ENCODE data around the gene LYRM4. TPM values are rescaled to one million over a fixed set of nuclear protein-coding genes. Genes with fewer than 3 reads are reported as not detected.
A peak's percentile ranks its signal among the peaks of the same experiment; 100 is the strongest.

The LYRM4 gene
- total RNA-seq, 8 experiments from 2014 or later: 25.8 to 38.4 (median 32.7) TPM

DNA sequence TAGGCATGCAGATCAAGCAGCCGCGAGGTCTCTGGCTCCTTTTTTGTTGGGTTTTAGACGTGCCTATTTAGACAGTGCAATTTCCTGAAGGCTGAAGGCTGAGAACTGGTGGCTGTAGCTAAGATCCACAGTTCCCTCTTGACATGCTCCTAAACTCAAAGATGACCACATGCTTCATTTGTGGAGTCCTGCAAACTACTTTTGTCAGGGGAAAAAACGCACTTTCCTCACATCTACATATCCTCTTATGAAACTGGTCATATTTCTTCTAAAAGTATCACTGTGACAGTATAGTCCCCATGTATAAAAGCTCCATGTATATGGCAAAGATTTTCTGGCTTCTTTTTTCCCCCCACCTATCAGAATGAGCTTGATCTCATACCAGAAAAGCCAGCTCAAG lies 30.7 kb downstream of the LYRM4 start:
- H3K4me1 ChIP-seq (replicated peaks in 1 of 2): peaks cover 0 to 3% of the 10 kb centered on the region in 2 donors
- no peak overlapping the region for H3K27ac ChIP-seq
- 43 to 100% (median 90%) methylated on average over 1 to 4 of the region's 4 CpGs; no CpG with 5 or more reads in 4 of the 10 experiments for WGBS, 10 experiments
- no peak for ATAC-seq (replicated peaks in 6 of 8)
- in situ Hi-C loops (cut with MboI; ENCODE audit: low pct_unique_long_range_greater_than_20kb in 2 of 9, low sequenced_read_pairs in 9 of 9, unreplicated experiment in 9 of 9): no loop called here
- no peak overlapping the region for H3K4me3 ChIP-seq

DNA sequence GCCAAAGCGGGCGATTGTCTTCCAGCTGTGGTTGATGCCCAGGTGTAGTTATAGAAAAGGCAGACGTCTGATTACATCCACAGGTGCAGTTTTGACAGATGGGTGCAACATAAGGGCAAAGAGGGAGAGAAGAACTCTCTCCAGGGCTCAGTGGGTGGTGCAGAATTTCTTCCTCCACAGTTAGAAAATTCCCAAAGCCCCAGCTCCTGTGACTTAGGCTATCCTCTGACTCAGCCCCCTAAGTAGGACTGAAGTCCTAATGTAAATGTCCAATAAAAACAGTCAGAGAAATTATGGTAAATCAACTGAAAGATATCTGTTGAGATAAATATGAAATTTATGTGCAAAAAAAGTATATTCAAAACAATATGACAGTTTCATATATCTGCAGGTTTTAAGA lies 31.4 kb downstream of the LYRM4 start:
- in situ Hi-C loops (cut with MboI; ENCODE audit: low pct_unique_long_range_greater_than_20kb in 2 of 9, low sequenced_read_pairs in 9 of 9, unreplicated experiment in 9 of 9): no loop called here
- Histone ChIP-seq H3K4me3 (no peak overlapping the region), H3K4me1 (replicated peaks in 1 of 2) (peaks cover 0 to 3% of the 10 kb centered on the region in 2 donors), H3K27ac (no peak overlapping the region)
- WGBS, 10 experiments: 96 to 100% (median 100%) methylated on average over 2 to 3 of the region's 3 CpGs; no CpG with 5 or more reads in 5 of the 10 experiments
- ATAC-seq (replicated peaks in 6 of 8): no peak

DNA sequence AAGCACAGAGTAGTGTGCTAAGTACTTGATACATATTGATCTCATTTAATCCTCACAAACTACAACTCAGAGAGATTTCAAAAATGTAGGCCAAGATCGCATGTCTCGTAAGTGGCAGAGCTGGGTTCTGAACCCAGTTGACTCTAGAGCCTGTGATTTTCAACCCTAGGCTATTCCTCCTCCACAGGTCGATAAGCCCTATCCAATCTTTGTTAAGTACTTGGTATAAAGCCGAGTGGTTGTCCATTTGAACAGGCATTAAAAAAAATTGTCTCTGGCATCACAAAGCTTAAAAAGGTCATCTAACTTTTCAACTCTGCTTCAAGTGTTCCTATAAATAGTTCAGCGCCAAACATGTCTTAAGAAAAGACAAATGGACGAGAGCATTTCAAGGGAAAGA lies 37.4 kb downstream of the LYRM4 start:
- in situ Hi-C loops (cut with MboI; ENCODE audit: low pct_unique_long_range_greater_than_20kb in 2 of 9, low sequenced_read_pairs in 9 of 9, unreplicated experiment in 9 of 9): loop anchor here in 1 of 9 experiments (25.0 kb wide), 1 partner anchor 161 kb away; no protein-coding TSS in a partner anchor
- Histone ChIP-seq H3K27ac (no peak overlapping the region), H3K4me3 (no peak overlapping the region), H3K4me1 (replicated peaks in 1 of 2) (no peaks in the 10 kb centered on the region)
- 65 to 100% (median 93%) methylated on average over 1 to 6 of the region's 6 CpGs for WGBS, 10 experiments
- no peak for ATAC-seq (replicated peaks in 6 of 8)

DNA sequence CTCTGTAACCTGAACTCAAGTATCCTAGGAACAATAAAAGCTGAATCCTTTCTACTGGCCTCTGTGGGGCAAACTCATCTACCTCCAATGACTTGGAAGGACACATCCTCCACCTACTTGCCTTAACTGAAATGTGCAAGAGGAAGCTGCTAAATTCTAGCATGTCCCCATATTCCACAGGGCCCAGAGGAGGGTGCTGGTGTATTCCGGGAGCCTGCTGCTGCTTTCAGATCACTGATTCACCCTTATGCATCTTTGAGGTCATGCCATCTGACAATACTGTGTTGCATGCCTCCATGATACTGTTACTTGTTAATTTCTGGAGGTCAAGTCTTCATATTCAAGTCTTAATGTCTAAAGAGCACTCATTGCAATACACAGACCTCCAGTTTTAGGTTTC lies 40.3 kb downstream of the LYRM4 start:
- ATAC-seq (replicated peaks in 6 of 8): peak in 1 of 8 experiments; percentile 72
- H3K4me1 ChIP-seq (replicated peaks in 1 of 2): peaks cover 0 to 4% of the 10 kb centered on the region in 2 donors
- no peak overlapping the region for H3K27ac ChIP-seq
- H3K4me3 ChIP-seq: no peak overlapping the region
- 40 to 100% (median 95%) methylated on average over 1 of the region's 1 CpG; no CpG with 5 or more reads in 6 of the 10 experiments for WGBS, 10 experiments
- in situ Hi-C loops (cut with MboI; ENCODE audit: low pct_unique_long_range_greater_than_20kb in 2 of 9, low sequenced_read_pairs in 9 of 9, unreplicated experiment in 9 of 9): loop anchor here in 1 of 9 experiments (25.0 kb wide), 1 partner anchor 158 kb away; no protein-coding TSS in a partner anchor

DNA sequence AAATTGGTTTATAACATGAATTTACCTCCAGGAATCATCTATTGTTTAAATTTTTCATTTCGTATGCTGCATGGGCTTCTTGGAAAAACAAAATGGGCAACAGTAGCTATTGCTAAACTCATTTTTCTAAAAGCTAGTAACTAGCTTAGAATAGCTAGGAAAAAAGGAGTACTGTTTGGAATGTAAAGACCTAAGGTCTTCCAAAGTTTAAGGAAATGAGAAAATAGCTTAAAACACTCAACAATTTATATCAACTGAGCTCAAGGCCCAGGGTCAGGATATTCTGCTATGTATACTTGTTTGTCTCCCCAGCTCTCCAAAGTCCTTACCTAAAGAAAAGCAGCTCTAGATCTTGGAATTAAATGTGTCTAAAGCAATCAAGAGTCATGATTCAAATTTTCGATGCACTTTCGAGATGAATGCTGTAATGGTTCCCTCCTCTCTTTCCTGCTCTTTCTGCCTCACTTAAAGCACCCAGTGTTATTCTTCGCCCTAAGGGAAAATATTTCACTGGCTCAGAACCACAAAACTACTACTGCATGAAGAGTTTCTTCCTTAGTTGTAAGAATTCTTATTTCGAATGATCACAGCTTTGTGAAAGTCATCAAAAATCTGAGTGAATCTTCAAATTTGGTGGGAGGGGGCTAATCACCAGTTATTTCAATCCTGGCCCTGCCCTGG lies 41.6 kb downstream of the LYRM4 start:
- in situ Hi-C loops (cut with MboI; ENCODE audit: low pct_unique_long_range_greater_than_20kb in 2 of 9, low sequenced_read_pairs in 9 of 9, unreplicated experiment in 9 of 9): loop anchor here in 1 of 9 experiments (25.0 kb wide), 1 partner anchor 157 kb away; no protein-coding TSS in a partner anchor
- Histone ChIP-seq H3K4me1 (replicated peaks in 1 of 2) (peaks cover 3 to 6% of the 10 kb centered on the region in 2 donors), H3K27ac (no peak overlapping the region), H3K4me3 (no peak overlapping the region)
- ATAC-seq (replicated peaks in 6 of 8): no peak
- WGBS, 10 experiments: 74 to 100% (median 96%) methylated on average over 1 to 5 of the region's 5 CpGs; no CpG with 5 or more reads in 1 of the 10 experiments

DNA sequence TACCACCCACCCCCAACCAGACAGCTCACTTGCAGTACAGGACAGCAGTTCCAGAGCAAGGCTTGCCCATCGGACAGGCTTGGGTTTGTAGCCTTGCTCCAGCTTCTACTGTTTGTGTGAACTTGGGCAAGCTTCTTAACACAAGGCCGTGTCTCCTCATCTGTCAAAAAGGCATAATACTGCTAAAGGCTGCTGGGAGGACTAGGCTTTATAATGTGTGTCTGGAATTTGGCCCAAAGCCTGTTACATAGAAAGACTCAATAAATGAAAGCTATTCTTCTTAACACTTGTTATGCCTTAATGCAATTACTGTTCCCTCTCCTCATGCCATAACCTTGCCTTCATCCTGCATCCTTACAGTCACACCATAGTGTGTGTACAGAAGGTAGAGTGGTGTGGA lies 43.4 kb downstream of the LYRM4 start:
- in situ Hi-C loops (cut with MboI; ENCODE audit: low pct_unique_long_range_greater_than_20kb in 2 of 9, low sequenced_read_pairs in 9 of 9, unreplicated experiment in 9 of 9): loop anchor here in 1 of 9 experiments (25.0 kb wide), 1 partner anchor 155 kb away; no protein-coding TSS in a partner anchor
- no peak overlapping the region for H3K27ac ChIP-seq
- H3K4me3 ChIP-seq: no peak overlapping the region
- H3K4me1 ChIP-seq (replicated peaks in 1 of 2): peaks cover 3 to 6% of the 10 kb centered on the region in 2 donors
- WGBS, 10 experiments: 80 to 100% (median 86%) methylated on average over 1 to 2 of the region's 2 CpGs; no CpG with 5 or more reads in 5 of the 10 experiments
- ATAC-seq (replicated peaks in 6 of 8): no peak

DNA sequence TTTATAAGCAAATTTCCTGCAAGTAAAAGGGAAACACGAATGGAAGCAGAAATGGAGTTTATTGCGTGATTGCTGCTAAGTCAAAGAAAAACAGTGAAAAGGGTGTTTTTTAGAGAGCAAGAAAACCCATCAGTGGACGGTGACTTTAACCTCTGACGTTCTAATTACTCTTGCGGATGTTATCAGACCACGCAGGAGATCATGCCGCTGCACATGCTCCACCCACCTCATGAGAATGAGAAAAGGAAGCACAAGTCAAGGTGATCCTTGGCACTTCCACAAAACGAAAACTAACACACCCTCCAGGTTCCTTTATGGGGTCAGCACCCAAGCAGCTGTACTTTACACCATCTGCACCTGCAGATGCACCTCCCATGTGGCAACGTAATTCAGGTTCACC lies 45.0 kb downstream of the LYRM4 start:
- Histone ChIP-seq H3K4me3 (no peak overlapping the region), H3K4me1 (replicated peaks in 1 of 2) (peaks cover 3 to 6% of the 10 kb centered on the region in 2 donors), H3K27ac (no peak overlapping the region)
- WGBS, 10 experiments: 67 to 100% (median 92%) methylated on average over 1 to 8 of the region's 9 CpGs; no CpG with 5 or more reads in 1 of the 10 experiments
- in situ Hi-C loops (cut with MboI; ENCODE audit: low pct_unique_long_range_greater_than_20kb in 2 of 9, low sequenced_read_pairs in 9 of 9, unreplicated experiment in 9 of 9): loop anchor here in 1 of 9 experiments (25.0 kb wide), 1 partner anchor 153 kb away; no protein-coding TSS in a partner anchor
- no peak for ATAC-seq (replicated peaks in 6 of 8)

DNA sequence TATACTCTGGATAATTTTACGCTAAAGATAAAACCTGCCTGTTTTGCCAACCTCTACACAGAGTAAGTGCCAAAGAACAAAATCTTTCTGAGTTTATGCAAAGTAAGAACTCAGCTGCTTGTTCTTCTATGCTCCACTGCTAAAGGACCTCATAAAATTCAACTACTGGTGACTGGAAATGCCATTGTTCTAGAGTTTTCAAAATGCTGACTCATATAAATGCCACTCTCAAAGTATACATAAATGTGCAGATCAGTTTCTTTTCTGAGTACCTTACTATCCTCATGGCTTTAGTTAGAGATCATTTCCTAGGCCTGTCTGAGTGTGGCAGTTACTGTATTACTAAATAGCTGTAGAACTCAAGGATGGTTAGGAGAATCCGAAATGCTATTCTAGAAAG lies 45.6 kb downstream of the LYRM4 start:
- Histone ChIP-seq H3K27ac (no peak overlapping the region), H3K4me1 (replicated peaks in 1 of 2) (peaks cover 3 to 6% of the 10 kb centered on the region in 2 donors), H3K4me3 (no peak overlapping the region)
- in situ Hi-C loops (cut with MboI; ENCODE audit: low pct_unique_long_range_greater_than_20kb in 2 of 9, low sequenced_read_pairs in 9 of 9, unreplicated experiment in 9 of 9): loop anchor here in 1 of 9 experiments (25.0 kb wide), 1 partner anchor 153 kb away; no protein-coding TSS in a partner anchor
- WGBS, 10 experiments: 81 to 100% (median 100%) methylated on average over 1 to 2 of the region's 2 CpGs; no CpG with 5 or more reads in 1 of the 10 experiments
- ATAC-seq (replicated peaks in 6 of 8): peak; percentile 14 to 69 (median 28)

DNA sequence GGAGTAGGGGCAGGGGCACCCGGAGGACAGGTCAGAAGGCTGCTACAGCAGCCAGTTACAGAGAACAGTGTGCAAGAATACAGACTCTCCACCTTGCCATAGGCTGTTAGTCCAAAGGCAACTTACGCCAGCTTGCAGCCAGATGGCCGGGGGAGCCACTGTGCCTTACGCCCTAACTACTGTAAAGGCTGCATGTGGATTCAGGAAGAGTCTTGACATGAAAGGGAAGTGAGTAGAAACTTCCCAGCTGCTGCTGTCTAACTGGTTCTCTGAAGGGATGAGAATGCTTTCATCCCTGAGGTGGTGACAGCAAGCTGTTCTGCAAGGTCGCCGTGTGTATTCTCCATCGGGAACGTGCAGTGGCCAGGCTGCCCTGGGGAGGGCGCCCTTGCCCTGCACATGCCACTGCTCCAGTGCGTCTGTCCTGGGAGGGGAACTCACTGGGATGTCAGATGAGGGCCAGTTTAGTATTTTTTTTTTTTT lies 46.1 kb downstream of the LYRM4 start:
- in situ Hi-C loops (cut with MboI; ENCODE audit: low pct_unique_long_range_greater_than_20kb in 2 of 9, low sequenced_read_pairs in 9 of 9, unreplicated experiment in 9 of 9): loop anchor here in 1 of 9 experiments (25.0 kb wide), 1 partner anchor 152 kb away; no protein-coding TSS in a partner anchor

DNA sequence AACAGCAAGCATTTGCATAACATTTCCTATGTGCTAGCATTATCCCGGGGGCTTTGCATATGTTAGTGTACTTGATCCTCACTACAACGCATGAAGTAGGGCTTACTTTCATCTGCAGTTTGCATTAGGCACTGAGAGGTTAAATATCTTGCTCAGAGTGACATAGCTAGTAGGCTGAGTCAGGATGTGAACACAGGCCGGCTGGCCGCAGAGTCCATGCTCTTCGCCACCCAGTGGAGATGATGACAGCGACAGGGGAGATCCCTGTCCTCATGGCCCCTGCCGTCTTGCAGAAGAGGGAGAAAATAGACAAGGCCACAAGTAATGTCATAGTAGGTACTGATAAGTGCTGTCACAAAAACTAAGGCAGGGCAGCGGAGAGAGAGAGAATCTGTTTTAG lies 46.9 kb downstream of the LYRM4 start:
- H3K4me3 ChIP-seq: no peak overlapping the region
- peaks cover 3 to 6% of the 10 kb centered on the region in 2 donors for H3K4me1 ChIP-seq (replicated peaks in 1 of 2)
- peak in 2 of 8 experiments; percentile 51 to 66 for ATAC-seq (replicated peaks in 6 of 8)
- H3K27ac ChIP-seq: no peak overlapping the region
- in situ Hi-C loops (cut with MboI; ENCODE audit: low pct_unique_long_range_greater_than_20kb in 2 of 9, low sequenced_read_pairs in 9 of 9, unreplicated experiment in 9 of 9): loop anchor here in 1 of 9 experiments (25.0 kb wide), 1 partner anchor 152 kb away; no protein-coding TSS in a partner anchor
- WGBS, 10 experiments: 11 to 90% (median 80%) methylated on average over 1 to 8 of the region's 8 CpGs; no CpG with 5 or more reads in 1 of the 10 experiments

More for the DNA sequence above, 46.1 kb downstream of the LYRM4 start:
- Histone ChIP-seq H3K4me1 (replicated peaks in 1 of 2) (peaks cover 3 to 6% of the 10 kb centered on the region in 2 donors), H3K27ac (no peak overlapping the region), H3K4me3 (no peak overlapping the region)
- peak; percentile 84 to 98 (median 94) for ATAC-seq (replicated peaks in 6 of 8)
- WGBS, 10 experiments: 17 to 80% (median 47%) methylated on average over 1 to 9 of the region's 10 CpGs; no CpG with 5 or more reads in 2 of the 10 experiments

DNA sequence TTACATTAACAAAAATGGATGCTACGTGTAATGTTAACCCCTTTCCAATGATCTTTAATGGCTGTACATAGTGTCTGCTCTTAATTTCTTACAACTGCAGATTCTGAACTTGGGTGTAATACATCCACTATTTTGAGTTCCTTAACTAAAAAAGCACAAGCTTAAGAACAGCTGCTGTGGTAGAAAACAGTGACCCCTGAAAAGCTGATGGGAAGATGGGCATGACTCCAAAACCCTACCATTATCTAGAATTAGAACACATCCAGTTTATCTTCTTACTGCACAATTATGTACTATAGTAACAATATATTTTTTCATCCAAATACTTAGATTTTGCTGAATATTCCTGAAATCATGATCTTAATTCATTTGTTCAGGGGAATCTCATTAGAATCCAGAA lies 49.3 kb downstream of the LYRM4 start:
- in situ Hi-C loops (cut with MboI; ENCODE audit: low pct_unique_long_range_greater_than_20kb in 2 of 9, low sequenced_read_pairs in 9 of 9, unreplicated experiment in 9 of 9): loop anchor here in 1 of 9 experiments (25.0 kb wide), 1 partner anchor 149 kb away; no protein-coding TSS in a partner anchor
- ATAC-seq (replicated peaks in 6 of 8): no peak
- Histone ChIP-seq H3K4me1 (replicated peaks in 1 of 2) (peaks cover 3 to 5% of the 10 kb centered on the region in 2 donors), H3K27ac (no peak overlapping the region), H3K4me3 (no peak overlapping the region)
- WGBS, 10 experiments: 80 to 100% (median 100%) methylated on average over 1 of the region's 1 CpG; no CpG with 5 or more reads in 1 of the 10 experiments

DNA sequence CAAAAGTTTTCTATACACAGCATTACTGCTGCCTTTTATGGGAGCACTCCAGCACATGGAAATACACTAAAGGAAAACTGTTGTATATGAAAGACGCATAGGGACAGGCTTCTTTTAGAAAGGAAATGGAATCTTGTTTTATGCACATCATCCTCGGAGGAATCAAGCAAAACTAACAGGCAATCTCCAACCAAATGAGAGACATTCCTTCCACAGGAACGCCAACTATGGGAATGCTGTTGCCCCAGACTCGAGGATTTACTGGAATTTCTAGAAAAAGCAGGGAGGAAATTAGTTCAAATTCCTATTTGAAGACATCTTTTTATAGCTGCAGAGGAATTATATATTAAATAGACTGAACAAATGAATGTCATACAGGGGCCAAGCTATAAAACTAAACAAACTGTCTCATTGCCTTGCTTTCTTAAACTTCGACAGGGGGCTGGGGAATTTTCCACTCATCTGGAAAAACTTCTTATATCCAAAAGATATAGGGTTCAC lies 52.2 kb downstream of the LYRM4 start:
- WGBS, 10 experiments: 26 to 100% (median 84%) methylated on average over 1 to 5 of the region's 5 CpGs
- in situ Hi-C loops (cut with MboI; ENCODE audit: low pct_unique_long_range_greater_than_20kb in 2 of 9, low sequenced_read_pairs in 9 of 9, unreplicated experiment in 9 of 9): loop anchor here in 1 of 9 experiments (25.0 kb wide), 1 partner anchor 146 kb away; no protein-coding TSS in a partner anchor
- Histone ChIP-seq H3K27ac (no peak overlapping the region), H3K4me3 (no peak overlapping the region), H3K4me1 (replicated peaks in 1 of 2) (peaks cover 29 to 30% of the 10 kb centered on the region in 2 donors)
- ATAC-seq (replicated peaks in 6 of 8): peak in 1 of 8 experiments; percentile 22
